HPDE6-E6E7 (cell line): ENCODE results near the gene NUPR1.
"Not testable (repeated sequence)": the region's sequence is repeated elsewhere in the genome, so short reads cannot be mapped to it uniquely, and the experiment has no call there.

Source experiments
- DNase-seq: peaks from one replicate; pipeline ENCODE4 v3.0.0; 2011; ENCODE audit warnings: missing footprints; ENCODE audit errors: extremely low spot score

NUPR1 gene

GRCh38 chr16:28498666-28499381 is 40.0 kb downstream of the NUPR1 start:
- DNase-seq = no peak

- DNase-seq = no peak
These were observed 40.7 kb downstream of the NUPR1 start for GRCh38 chr16:28497861-28498599.

GRCh38 chr16:28497386-28497785 is 41.4 kb downstream of the NUPR1 start:
- DNase-seq = no peak

- DNase-seq = no peak
These were observed 41.9 kb downstream of the NUPR1 start for GRCh38 chr16:28496844-28497243.

GRCh38 chr16:28495795-28496749 is 42.7 kb downstream of the NUPR1 start:
- no peak for DNase-seq

GRCh38 chr16:28495098-28495793 is 43.5 kb downstream of the NUPR1 start:
- no peak for DNase-seq

- DNase-seq = no peak
These were observed 44.5 kb downstream of the NUPR1 start, which contains the start of gene APOBR for GRCh38 chr16:28494121-28494851. Gene APOBR, plus strand, starts transcription at chr16:28494643. Its CDS starts 39 bp downstream, at chr16:28494682.

GRCh38 chr16:28492511-28492910 is 46.3 kb downstream of the NUPR1 start:
- DNase-seq = no peak

GRCh38 chr16:28491970-28492474 is 46.8 kb downstream of the NUPR1 start, which contains the start of gene CLN3:
Gene CLN3, minus strand, starts transcription at chr16:28492074. Its CDS starts 315 bp downstream, at chr16:28491759.
- peak; percentile 88 for DNase-seq

- no peak for DNase-seq
These were observed 47.4 kb downstream of the NUPR1 start for GRCh38 chr16:28491230-28491969.

- no peak for DNase-seq
These were observed 52.5 kb downstream of the NUPR1 start for GRCh38 chr16:28486266-28486665.

GRCh38 chr16:28483361-28483760 is 55.4 kb downstream of the NUPR1 start:
- DNase-seq = not testable (repeated sequence)
